ENCODE results near the gene FARP1.
A peak's percentile ranks its signal among the peaks of the same experiment; 100 is the strongest.

FARP1 gene

GRCh38 chr13:98489446-98490194 lies 346.7 kb downstream of the FARP1 start:
- 88% methylated on average over 7 of the region's 8 CpGs for WGBS
- Histone ChIP-seq H3K27me3 (ENCODE audit: insufficient read depth, low read length) (no peaks in the 10 kb centered on the region), H3K9me3 (ENCODE audit: insufficient read depth, low read depth, low read length) (no peaks in the 10 kb centered on the region), H3K36me3 (ENCODE audit: insufficient read depth, low read length) (no peaks in the 10 kb centered on the region), H3K27ac (ENCODE audit: low read depth, low read length) (no peak overlapping the region), H3K4me1 (ENCODE audit: insufficient read depth, low read length) (peaks cover 49% of the 10 kb centered on the region), H3K9ac (ENCODE audit: low read depth, low read length) (no peak overlapping the region), H3K4me3 (ENCODE audit: low read length) (no peak overlapping the region)

DNA sequence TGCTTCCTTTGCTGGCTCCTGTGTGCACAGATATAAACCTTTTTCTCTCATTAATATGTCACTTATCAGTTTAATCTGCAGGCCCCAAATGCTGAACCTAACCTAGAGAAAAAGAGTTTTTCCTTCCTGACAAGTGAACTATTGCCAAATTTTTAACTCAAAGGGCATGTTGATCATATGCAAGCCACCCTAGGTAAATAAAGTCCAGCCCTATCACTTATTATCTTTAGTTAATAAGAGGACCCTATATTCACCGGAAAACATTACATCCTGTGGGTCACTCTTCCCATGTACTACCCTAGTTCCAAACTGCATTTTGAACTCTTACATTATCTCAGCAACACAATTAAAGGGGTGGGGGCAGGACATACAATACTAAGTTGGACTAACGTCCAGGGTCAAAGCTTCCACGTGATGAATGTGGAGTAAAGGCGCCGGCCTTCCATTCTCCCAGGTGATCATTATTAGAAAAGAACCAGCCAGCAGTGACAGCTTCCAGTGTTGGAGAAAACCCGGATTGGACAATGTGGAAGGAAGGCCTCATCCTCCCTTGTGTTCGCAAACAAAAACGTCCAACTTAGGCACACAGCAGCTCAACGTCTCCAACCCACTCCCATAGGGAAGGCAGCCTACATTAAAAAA lies 347.4 kb downstream of the FARP1 start:
- H3K36me3 ChIP-seq (ENCODE audit: insufficient read depth, low read length): no peaks in the 10 kb centered on the region
- no peak overlapping the region for H3K4me3 ChIP-seq (ENCODE audit: low read length)
- peaks cover 42% of the 10 kb centered on the region for H3K4me1 ChIP-seq (ENCODE audit: insufficient read depth, low read length)
- H3K9ac ChIP-seq (ENCODE audit: low read depth, low read length): no peak overlapping the region
- no peak overlapping the region for H3K27ac ChIP-seq (ENCODE audit: low read depth, low read length)
- WGBS: 92% methylated on average over 9 of the region's 9 CpGs
- H3K9me3 ChIP-seq (ENCODE audit: insufficient read depth, low read depth, low read length): no peaks in the 10 kb centered on the region
- no peaks in the 10 kb centered on the region for H3K27me3 ChIP-seq (ENCODE audit: insufficient read depth, low read length)

GRCh38 chr13:98490866-98491265 lies 348.0 kb downstream of the FARP1 start:
- H3K9me3 ChIP-seq (ENCODE audit: insufficient read depth, low read depth, low read length): no peaks in the 10 kb centered on the region
- H3K9ac ChIP-seq (ENCODE audit: low read depth, low read length): no peak overlapping the region
- no peaks in the 10 kb centered on the region for H3K36me3 ChIP-seq (ENCODE audit: insufficient read depth, low read length)
- 91% methylated on average over 8 of the region's 8 CpGs for whole genome bisulfite sequencing
- no peaks in the 10 kb centered on the region for H3K27me3 ChIP-seq (ENCODE audit: insufficient read depth, low read length)
- H3K27ac ChIP-seq (ENCODE audit: low read depth, low read length): no peak overlapping the region
- H3K4me3 ChIP-seq (ENCODE audit: low read length): no peak overlapping the region
- H3K4me1 ChIP-seq (ENCODE audit: insufficient read depth, low read length): peaks cover 43% of the 10 kb centered on the region

GRCh38 chr13:98492335-98493041 lies 349.6 kb downstream of the FARP1 start:
- peak overlapping the region; percentile 63 for H3K27ac ChIP-seq (ENCODE audit: low read depth, low read length)
- H3K27me3 ChIP-seq (ENCODE audit: insufficient read depth, low read length): no peaks in the 10 kb centered on the region
- no peaks in the 10 kb centered on the region for H3K9me3 ChIP-seq (ENCODE audit: insufficient read depth, low read depth, low read length)
- no peak overlapping the region for H3K9ac ChIP-seq (ENCODE audit: low read depth, low read length)
- 37% methylated on average over 6 of the region's 6 CpGs for WGBS
- H3K4me1 ChIP-seq (ENCODE audit: insufficient read depth, low read length): peaks cover 54% of the 10 kb centered on the region
- H3K4me3 ChIP-seq (ENCODE audit: low read length): no peak overlapping the region
- H3K36me3 ChIP-seq (ENCODE audit: insufficient read depth, low read length): no peaks in the 10 kb centered on the region

- Histone ChIP-seq H3K9ac (ENCODE audit: low read depth, low read length) (no peak overlapping the region), H3K36me3 (ENCODE audit: insufficient read depth, low read length) (no peaks in the 10 kb centered on the region), H3K27ac (ENCODE audit: low read depth, low read length) (peak overlapping the region; percentile 63; the same call in 1 of the 2 replicates), H3K4me1 (ENCODE audit: insufficient read depth, low read length) (peaks cover 50% of the 10 kb centered on the region), H3K9me3 (ENCODE audit: insufficient read depth, low read depth, low read length) (no peaks in the 10 kb centered on the region), H3K4me3 (ENCODE audit: low read length) (no peak overlapping the region), H3K27me3 (ENCODE audit: insufficient read depth, low read length) (no peaks in the 10 kb centered on the region)
- WGBS: over 99% methylated on average over 5 of the region's 6 CpGs
Measured at GRCh38 chr13:98493042-98493712, 350.3 kb downstream of the FARP1 start.

DNA sequence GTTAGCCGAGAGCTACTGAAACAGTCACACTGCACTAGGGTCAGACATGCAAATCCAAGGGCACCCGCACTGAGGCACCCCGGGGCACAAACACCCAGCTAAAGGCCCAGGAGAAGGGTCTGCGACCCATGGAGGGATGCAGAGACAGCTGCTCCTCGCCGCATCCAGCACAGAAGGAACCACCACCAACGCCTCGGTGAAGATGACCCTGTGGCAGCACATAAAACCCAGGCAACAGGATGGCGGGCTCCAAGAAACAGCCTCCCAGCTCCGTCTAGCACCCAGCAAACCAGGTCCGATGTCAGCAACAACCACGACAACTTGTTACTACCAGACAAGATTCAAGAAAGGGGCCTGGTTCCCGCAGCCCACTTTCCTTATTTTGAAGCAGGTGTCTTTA lies 351.9 kb downstream of the FARP1 start:
- no peaks in the 10 kb centered on the region for H3K9me3 ChIP-seq (ENCODE audit: insufficient read depth, low read depth, low read length)
- 94% methylated on average over 13 of the region's 13 CpGs for WGBS
- H3K4me3 ChIP-seq (ENCODE audit: low read length): no peak overlapping the region
- H3K27me3 ChIP-seq (ENCODE audit: insufficient read depth, low read length): no peaks in the 10 kb centered on the region
- H3K4me1 ChIP-seq (ENCODE audit: insufficient read depth, low read length): peaks cover 47% of the 10 kb centered on the region
- no peak overlapping the region for H3K9ac ChIP-seq (ENCODE audit: low read depth, low read length)
- H3K27ac ChIP-seq (ENCODE audit: low read depth, low read length): no peak overlapping the region
- peaks cover 11% of the 10 kb centered on the region; the same call in 1 of the 2 replicates for H3K36me3 ChIP-seq (ENCODE audit: insufficient read depth, low read length)

DNA sequence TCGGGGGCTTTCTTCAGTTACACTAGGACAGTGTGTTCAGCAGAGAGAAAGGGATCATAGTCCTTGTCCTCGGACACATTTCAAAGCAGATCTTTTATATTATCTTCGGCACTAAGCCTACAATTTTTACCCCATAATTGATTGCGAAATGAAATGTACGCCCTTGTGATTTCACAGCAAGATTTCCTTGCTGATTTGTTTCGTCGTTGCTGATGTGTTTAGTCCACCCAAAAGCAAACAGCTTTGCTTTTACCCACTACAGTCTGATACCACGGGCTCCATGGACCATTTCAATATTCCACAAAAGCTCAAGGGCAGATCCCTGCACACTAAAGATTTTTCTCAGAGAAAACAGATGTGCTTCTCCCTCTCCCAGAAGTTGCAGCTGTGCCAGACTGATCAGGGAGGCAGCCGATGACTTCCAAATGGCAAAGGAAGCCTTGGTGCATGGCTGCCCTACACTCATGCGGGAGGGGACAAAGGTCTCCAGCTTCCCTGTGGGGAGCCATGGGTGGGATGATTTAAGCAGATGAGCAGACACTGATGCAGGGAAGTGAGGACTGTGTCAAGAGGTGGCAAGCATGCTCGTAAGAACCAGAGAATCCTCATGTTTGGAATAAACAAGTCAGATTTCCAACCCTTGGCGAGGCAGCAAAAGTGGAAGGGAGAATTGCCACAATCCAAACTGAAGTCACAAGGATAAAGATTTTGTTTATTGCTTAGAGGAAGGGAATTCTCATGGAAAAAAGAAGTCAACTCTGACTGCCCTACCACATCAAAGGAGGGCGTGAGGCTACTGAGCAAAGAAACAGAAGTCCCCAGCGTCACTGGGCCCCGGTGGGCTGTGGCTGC lies 353.0 kb downstream of the FARP1 start:
- peaks cover 41% of the 10 kb centered on the region for H3K4me1 ChIP-seq (ENCODE audit: insufficient read depth, low read length)
- no peaks in the 10 kb centered on the region for H3K27me3 ChIP-seq (ENCODE audit: insufficient read depth, low read length)
- H3K4me3 ChIP-seq (ENCODE audit: low read length): no peak overlapping the region
- H3K9ac ChIP-seq (ENCODE audit: low read depth, low read length): no peak overlapping the region
- 76% methylated on average over 14 of the region's 15 CpGs for WGBS
- no peaks in the 10 kb centered on the region for H3K9me3 ChIP-seq (ENCODE audit: insufficient read depth, low read depth, low read length)
- no peak overlapping the region for H3K27ac ChIP-seq (ENCODE audit: low read depth, low read length)
- peaks cover 14% of the 10 kb centered on the region; the same call in 1 of the 2 replicates for H3K36me3 ChIP-seq (ENCODE audit: insufficient read depth, low read length)

GRCh38 chr13:98496479-98496791 lies 353.5 kb downstream of the FARP1 start:
- Histone ChIP-seq H3K27me3 (ENCODE audit: insufficient read depth, low read length) (no peaks in the 10 kb centered on the region), H3K4me3 (ENCODE audit: low read length) (no peak overlapping the region), H3K4me1 (ENCODE audit: insufficient read depth, low read length) (peaks cover 35% of the 10 kb centered on the region), H3K9me3 (ENCODE audit: insufficient read depth, low read depth, low read length) (no peaks in the 10 kb centered on the region), H3K36me3 (ENCODE audit: insufficient read depth, low read length) (peaks cover 14% of the 10 kb centered on the region; the same call in 1 of the 2 replicates), H3K9ac (ENCODE audit: low read depth, low read length) (no peak overlapping the region), H3K27ac (ENCODE audit: low read depth, low read length) (no peak overlapping the region)
- WGBS: 85% methylated on average over 3 of the region's 3 CpGs

DNA sequence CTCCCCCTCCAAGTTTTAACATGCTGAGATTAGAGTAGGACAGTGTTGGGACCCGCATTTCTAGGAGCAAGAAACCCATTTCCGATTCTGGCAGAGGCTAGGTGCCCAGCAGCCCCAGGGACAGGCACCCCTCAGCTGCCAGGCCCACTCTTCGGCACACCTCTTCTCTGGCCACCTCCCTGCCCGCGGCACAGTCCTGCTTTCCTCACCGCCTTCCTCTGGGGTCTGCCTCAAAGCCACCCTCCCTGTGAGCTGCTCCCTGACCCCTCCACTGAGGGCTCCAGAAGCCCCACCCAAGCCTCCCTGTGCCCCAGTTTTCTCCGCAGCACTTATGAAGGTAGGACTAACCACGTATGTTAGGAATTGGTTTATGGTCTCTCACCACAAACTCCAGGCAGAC lies 354.1 kb downstream of the FARP1 start:
- Histone ChIP-seq H3K27me3 (ENCODE audit: insufficient read depth, low read length) (no peaks in the 10 kb centered on the region), H3K36me3 (ENCODE audit: insufficient read depth, low read length) (peaks cover 14% of the 10 kb centered on the region; the same call in 1 of the 2 replicates), H3K9me3 (ENCODE audit: insufficient read depth, low read depth, low read length) (no peaks in the 10 kb centered on the region), H3K27ac (ENCODE audit: low read depth, low read length) (no peak overlapping the region), H3K4me1 (ENCODE audit: insufficient read depth, low read length) (peaks cover 30% of the 10 kb centered on the region), H3K4me3 (ENCODE audit: low read length) (no peak overlapping the region), H3K9ac (ENCODE audit: low read depth, low read length) (no peak overlapping the region)
- WGBS: 94% methylated on average over 8 of the region's 8 CpGs

- Histone ChIP-seq H3K9me3 (ENCODE audit: insufficient read depth, low read depth, low read length) (no peaks in the 10 kb centered on the region), H3K4me1 (ENCODE audit: insufficient read depth, low read length) (peaks cover 14% of the 10 kb centered on the region), H3K36me3 (ENCODE audit: insufficient read depth, low read length) (peaks cover 22% of the 10 kb centered on the region; the same call in 1 of the 2 replicates), H3K27ac (ENCODE audit: low read depth, low read length) (no peak overlapping the region), H3K9ac (ENCODE audit: low read depth, low read length) (no peak overlapping the region), H3K27me3 (ENCODE audit: insufficient read depth, low read length) (no peaks in the 10 kb centered on the region), H3K4me3 (ENCODE audit: low read length) (no peak overlapping the region)
- WGBS: 94% methylated on average over 10 of the region's 10 CpGs
Measured at GRCh38 chr13:98500963-98501421, 358.1 kb downstream of the FARP1 start.

Measured in HUES64 (cell line).